Measurements from ENCODE around the gene NOTUM. TPM values are rescaled to one million over a fixed set of nuclear protein-coding genes. Genes with fewer than 3 reads are reported as not detected.

NOTUM gene
- total and polyA plus RNA-seq, 4 experiments from 2014 or later: not detected

GRCh38 chr17:81999587-81999975, 38.6 kb upstream of the NOTUM start:
- Mint-ChIP-seq H3K36me3 (peaks cover 2 to 4% of the 10 kb centered on the region in 2 donors), H3K4me1 (no peaks in the 10 kb centered on the region), H3K27me3 (no peaks in the 10 kb centered on the region), H3K27ac (no peak overlapping the region), H3K9me3 (no peaks in the 10 kb centered on the region), H3K4me3 (no peak overlapping the region)
- H3K27ac ChIP-seq (ENCODE audit: low read depth, low read length): no peak overlapping the region
- ChIA-PET CTCF (ENCODE audit: partially characterized antibody) (no interaction called here), POLR2A (ENCODE audit: partially characterized antibody) (no interaction called here)
- no peaks in the 10 kb centered on the region for H3K9me3 ChIP-seq (ENCODE audit: control insufficient read depth in 1 of 2, low read length in 2 of 2)
- no peak for DNase-seq
- H3K4me1 ChIP-seq (ENCODE audit: insufficient read depth, low read length): no peaks in the 10 kb centered on the region
- intact Hi-C loops (cut with micrococcal nuclease): no loop called here
- H3K36me3 ChIP-seq (ENCODE audit: insufficient read depth, low read length): no peaks in the 10 kb centered on the region
- no peak overlapping the region for H3K4me3 ChIP-seq (ENCODE audit: low read length in 2 of 2)
- no peaks in the 10 kb centered on the region for H3K27me3 ChIP-seq (ENCODE audit: insufficient read depth, low read length)

DNA sequence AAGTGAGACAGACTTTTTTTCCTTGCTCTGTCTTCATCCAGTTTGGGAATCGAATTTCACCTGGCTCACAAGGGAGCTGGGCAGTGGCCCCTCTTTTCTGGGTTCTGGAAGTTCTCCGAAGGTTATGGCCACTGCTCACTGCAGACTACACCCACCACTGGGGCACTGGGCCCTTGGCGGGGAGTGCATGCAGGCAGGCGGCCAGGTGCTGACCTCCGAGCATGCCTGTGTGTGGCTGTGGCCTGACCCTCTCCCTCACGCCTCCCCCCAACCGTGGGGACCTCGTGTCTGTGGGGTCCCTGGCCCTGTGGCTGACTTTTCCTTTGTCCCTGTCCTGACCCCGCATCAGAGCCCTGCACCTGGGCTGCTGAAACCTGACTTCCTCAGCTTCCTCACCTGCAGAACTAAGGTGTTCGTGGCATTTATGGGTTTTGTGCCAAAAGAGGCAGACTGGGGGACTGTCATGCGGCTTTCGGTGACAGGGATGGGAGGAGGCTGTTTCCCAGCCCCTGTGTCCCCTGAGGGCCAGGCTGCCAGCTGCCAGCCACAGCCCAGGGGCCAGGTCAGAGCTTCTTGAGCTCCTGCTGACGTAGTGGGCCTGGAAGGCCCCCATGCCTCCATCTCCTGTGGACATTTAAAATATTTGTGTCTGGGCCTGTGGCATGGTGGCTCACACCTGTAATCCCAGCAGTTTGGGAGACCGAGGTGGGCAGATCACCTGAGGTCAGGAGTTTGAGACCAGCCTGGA, 37.9 kb upstream of the NOTUM start:
- Mint-ChIP-seq H3K4me1 (no peaks in the 10 kb centered on the region), H3K36me3 (peaks cover 2 to 4% of the 10 kb centered on the region in 2 donors), H3K4me3 (no peak overlapping the region), H3K9me3 (no peaks in the 10 kb centered on the region), H3K27me3 (no peaks in the 10 kb centered on the region), H3K27ac (no peak overlapping the region)
- Histone ChIP-seq H3K4me3 (ENCODE audit: low read length in 2 of 2) (no peak overlapping the region), H3K36me3 (ENCODE audit: insufficient read depth, low read length) (no peaks in the 10 kb centered on the region), H3K27ac (ENCODE audit: low read depth, low read length) (no peak overlapping the region), H3K4me1 (ENCODE audit: insufficient read depth, low read length) (no peaks in the 10 kb centered on the region), H3K9me3 (ENCODE audit: control insufficient read depth in 1 of 2, low read length in 2 of 2) (no peaks in the 10 kb centered on the region), H3K27me3 (ENCODE audit: insufficient read depth, low read length) (no peaks in the 10 kb centered on the region)
- CTCF ChIA-PET (ENCODE audit: partially characterized antibody): no interaction called here
- POLR2A ChIA-PET (ENCODE audit: partially characterized antibody): no interaction called here
- intact Hi-C loops (cut with micrococcal nuclease): no loop called here
- no peak for DNase-seq

DNA sequence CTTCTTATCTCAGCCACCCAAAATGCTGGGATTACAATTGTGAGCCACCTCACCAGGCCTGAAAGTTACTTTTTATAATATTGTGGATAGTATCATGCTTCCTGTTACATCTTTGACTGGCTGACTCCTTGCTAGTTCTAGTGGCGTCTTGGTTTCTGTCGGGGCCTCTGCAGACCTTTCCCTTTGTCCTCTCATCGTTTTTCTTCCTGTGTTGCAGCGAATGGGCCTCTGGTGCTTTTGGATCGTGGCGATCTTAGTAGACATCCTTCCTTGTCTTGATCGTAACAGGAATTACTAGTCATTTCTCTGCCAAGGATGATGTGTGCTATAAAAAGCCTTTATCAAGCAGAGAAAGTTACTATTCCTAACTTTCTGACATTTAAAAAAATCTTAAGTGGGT, 37.2 kb upstream of the NOTUM start:
- Histone ChIP-seq H3K4me1 (ENCODE audit: insufficient read depth, low read length) (no peaks in the 10 kb centered on the region), H3K27me3 (ENCODE audit: insufficient read depth, low read length) (no peaks in the 10 kb centered on the region), H3K36me3 (ENCODE audit: insufficient read depth, low read length) (no peaks in the 10 kb centered on the region), H3K27ac (ENCODE audit: low read depth, low read length) (no peak overlapping the region), H3K9me3 (ENCODE audit: control insufficient read depth in 1 of 2, low read length in 2 of 2) (no peaks in the 10 kb centered on the region), H3K4me3 (ENCODE audit: low read length in 2 of 2) (no peak overlapping the region)
- Mint-ChIP-seq H3K4me1 (no peaks in the 10 kb centered on the region), H3K36me3 (peaks cover 2 to 7% of the 10 kb centered on the region in 2 donors), H3K27me3 (no peaks in the 10 kb centered on the region), H3K27ac (no peak overlapping the region), H3K9me3 (no peaks in the 10 kb centered on the region), H3K4me3 (no peak overlapping the region)
- CTCF ChIA-PET (ENCODE audit: partially characterized antibody): no interaction called here
- POLR2A ChIA-PET (ENCODE audit: partially characterized antibody): no interaction called here
- DNase-seq: no peak
- intact Hi-C loops (cut with micrococcal nuclease): no loop called here

DNA sequence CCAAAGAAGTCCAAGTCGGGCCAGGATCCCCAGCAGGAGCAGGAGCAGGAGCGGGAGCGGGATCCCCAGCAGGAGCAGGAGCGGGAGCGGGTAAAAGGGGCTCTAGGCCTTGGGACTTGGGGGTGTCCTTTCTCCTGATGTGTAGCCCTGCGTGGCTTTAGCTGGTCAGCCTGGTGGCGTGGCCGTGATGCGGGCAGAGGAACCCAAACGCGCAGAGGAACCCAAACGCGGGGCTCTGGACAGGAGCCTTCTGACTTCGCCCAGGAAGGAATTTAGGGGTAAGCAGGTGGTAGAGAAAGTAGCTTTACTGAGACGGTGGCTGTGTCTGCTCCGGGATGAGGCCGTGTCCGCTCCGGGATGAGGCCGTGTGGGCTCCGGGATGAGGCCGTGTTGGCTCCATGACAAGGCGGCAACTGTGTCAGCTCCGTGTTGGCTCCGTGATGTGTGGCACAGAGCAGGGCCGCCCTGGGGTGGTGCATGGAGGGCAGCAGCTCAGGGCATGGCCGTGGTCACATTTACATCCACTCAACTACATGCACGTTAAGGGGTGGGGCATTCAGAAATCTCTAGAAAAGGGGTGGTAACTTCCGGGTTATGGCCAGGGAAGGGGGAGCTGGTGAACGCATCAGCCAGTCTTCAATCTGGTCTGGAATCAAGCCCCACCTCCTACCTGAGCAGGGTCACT, 35.9 kb upstream of the NOTUM start:
- ChIA-PET POLR2A (ENCODE audit: partially characterized antibody) (interaction anchor here (0.6 to 1.3 kb wide), 2 partner anchors 20 kb away, joined by 3 read pairs; partner anchors contain the start of gene ASPSCR1), CTCF (ENCODE audit: partially characterized antibody) (no interaction called here)
- intact Hi-C loops (cut with micrococcal nuclease): no loop called here
- DNase-seq: no peak
- Mint-ChIP-seq H3K27ac (peak overlapping the region in 1 of 7 donors; percentile 42), H3K36me3 (peaks cover 2 to 7% of the 10 kb centered on the region in 2 donors), H3K4me1 (no peaks in the 10 kb centered on the region), H3K4me3 (no peak overlapping the region), H3K27me3 (no peaks in the 10 kb centered on the region), H3K9me3 (no peaks in the 10 kb centered on the region)
- Histone ChIP-seq H3K27me3 (ENCODE audit: insufficient read depth, low read length) (no peaks in the 10 kb centered on the region), H3K4me3 (ENCODE audit: low read length in 2 of 2) (no peak overlapping the region), H3K36me3 (ENCODE audit: insufficient read depth, low read length) (no peaks in the 10 kb centered on the region), H3K27ac (ENCODE audit: low read depth, low read length) (no peak overlapping the region), H3K9me3 (ENCODE audit: control insufficient read depth in 1 of 2, low read length in 2 of 2) (no peaks in the 10 kb centered on the region), H3K4me1 (ENCODE audit: insufficient read depth, low read length) (no peaks in the 10 kb centered on the region)

GRCh38 chr17:81996232-81996756, 35.3 kb upstream of the NOTUM start:
- Mint-ChIP-seq H3K4me3 (no peak overlapping the region), H3K27me3 (no peaks in the 10 kb centered on the region), H3K4me1 (peaks cover 0 to 2% (median 0%) of the 10 kb centered on the region in 4 donors), H3K9me3 (no peaks in the 10 kb centered on the region), H3K27ac (no peak overlapping the region), H3K36me3 (peaks cover 2 to 7% of the 10 kb centered on the region in 2 donors)
- Histone ChIP-seq H3K4me1 (ENCODE audit: insufficient read depth, low read length) (no peaks in the 10 kb centered on the region), H3K4me3 (ENCODE audit: low read length in 2 of 2) (no peak overlapping the region), H3K27ac (ENCODE audit: low read depth, low read length) (no peak overlapping the region), H3K36me3 (ENCODE audit: insufficient read depth, low read length) (no peaks in the 10 kb centered on the region), H3K27me3 (ENCODE audit: insufficient read depth, low read length) (no peaks in the 10 kb centered on the region), H3K9me3 (ENCODE audit: control insufficient read depth in 1 of 2, low read length in 2 of 2) (no peaks in the 10 kb centered on the region)
- intact Hi-C loops (cut with micrococcal nuclease): no loop called here
- no peak for DNase-seq
- ChIA-PET CTCF (ENCODE audit: partially characterized antibody) (no interaction called here), POLR2A (ENCODE audit: partially characterized antibody) (interaction anchor here (1.3 kb wide), 1 partner anchor 19 kb away, joined by 3 read pairs; the partner anchor contains the start of gene ASPSCR1)

DNA sequence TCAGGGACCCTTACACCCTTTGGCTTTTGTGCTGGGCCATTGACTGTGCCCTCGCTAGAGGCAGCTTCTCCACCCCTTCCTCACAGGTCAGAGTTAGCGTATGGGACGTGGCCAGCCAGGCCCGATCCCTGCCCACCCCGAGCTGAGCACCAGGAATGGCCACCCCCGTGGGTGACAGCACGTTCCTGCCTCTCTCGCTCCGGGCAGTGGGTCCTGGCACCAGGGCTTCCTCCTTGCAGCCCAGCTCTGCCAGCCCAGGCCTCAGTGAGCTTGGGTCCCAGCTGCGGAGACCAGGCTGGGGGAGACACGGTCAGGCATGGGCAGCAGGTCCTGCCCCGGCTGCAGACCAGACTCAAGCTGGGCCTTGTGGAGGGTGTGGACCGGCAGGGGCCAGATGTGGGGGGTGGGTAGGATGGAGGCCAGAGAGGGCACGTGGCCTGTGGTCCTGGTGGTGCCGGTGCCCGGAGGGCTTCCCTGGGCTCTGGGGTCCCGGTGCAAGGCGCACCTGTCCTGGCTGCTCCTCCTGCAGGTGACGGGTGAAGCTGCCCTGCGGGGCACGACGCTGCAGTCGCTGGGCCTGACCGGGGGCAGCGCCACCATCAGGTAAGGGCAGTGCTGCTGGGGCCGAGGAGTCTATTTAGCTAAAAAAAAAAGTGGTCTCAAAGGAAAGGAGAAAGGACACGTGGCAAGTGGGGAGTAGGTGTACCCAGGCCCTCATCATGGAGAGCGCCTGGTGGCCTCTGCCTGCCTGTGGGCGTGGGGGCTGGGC, 34.7 kb upstream of the NOTUM start:
- Histone ChIP-seq H3K36me3 (ENCODE audit: insufficient read depth, low read length) (no peaks in the 10 kb centered on the region), H3K4me3 (ENCODE audit: low read length in 2 of 2) (no peak overlapping the region), H3K9me3 (ENCODE audit: control insufficient read depth in 1 of 2, low read length in 2 of 2) (no peaks in the 10 kb centered on the region), H3K27ac (ENCODE audit: low read depth, low read length) (no peak overlapping the region), H3K4me1 (ENCODE audit: insufficient read depth, low read length) (no peaks in the 10 kb centered on the region), H3K27me3 (ENCODE audit: insufficient read depth, low read length) (no peaks in the 10 kb centered on the region)
- Mint-ChIP-seq H3K4me3 (no peak overlapping the region), H3K27ac (peak overlapping the region in 1 of 7 donors; percentile 37), H3K36me3 (peaks cover 2 to 7% of the 10 kb centered on the region in 2 donors), H3K9me3 (no peaks in the 10 kb centered on the region), H3K4me1 (peaks cover 2 to 5% (median 2%) of the 10 kb centered on the region in 4 donors), H3K27me3 (no peaks in the 10 kb centered on the region)
- POLR2A ChIA-PET (ENCODE audit: partially characterized antibody): interaction anchor here (1.3 kb wide), 1 partner anchor 19 kb away, joined by 3 read pairs; the partner anchor contains the start of gene ASPSCR1
- DNase-seq: no peak
- intact Hi-C loops (cut with micrococcal nuclease): no loop called here
- CTCF ChIA-PET (ENCODE audit: partially characterized antibody): no interaction called here

Measured in CD4-positive, alpha-beta memory T cell (primary cell).